ENCODE measurements around the gene TOP1.

DNA sequence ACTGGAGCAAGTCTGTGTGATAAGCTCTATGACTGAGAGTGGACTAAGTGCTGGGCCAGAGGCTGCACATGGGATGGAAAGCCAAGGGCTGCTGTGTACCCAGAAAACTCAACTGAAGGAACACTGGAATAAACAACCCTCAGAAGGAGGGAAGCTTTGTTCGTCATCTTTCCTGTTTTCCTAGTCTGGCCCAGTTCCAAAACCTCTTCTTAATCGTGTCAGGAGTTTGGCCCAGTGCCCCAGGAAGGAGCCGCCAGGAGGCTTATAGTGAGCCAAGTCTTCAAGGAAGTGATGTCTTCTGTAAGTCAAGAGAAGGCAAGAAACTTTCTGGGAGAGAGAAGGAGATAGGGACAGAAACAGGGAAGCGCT is 23.3 kb upstream of the TOP1 start:
- TF ChIP-seq, protein P1, sequence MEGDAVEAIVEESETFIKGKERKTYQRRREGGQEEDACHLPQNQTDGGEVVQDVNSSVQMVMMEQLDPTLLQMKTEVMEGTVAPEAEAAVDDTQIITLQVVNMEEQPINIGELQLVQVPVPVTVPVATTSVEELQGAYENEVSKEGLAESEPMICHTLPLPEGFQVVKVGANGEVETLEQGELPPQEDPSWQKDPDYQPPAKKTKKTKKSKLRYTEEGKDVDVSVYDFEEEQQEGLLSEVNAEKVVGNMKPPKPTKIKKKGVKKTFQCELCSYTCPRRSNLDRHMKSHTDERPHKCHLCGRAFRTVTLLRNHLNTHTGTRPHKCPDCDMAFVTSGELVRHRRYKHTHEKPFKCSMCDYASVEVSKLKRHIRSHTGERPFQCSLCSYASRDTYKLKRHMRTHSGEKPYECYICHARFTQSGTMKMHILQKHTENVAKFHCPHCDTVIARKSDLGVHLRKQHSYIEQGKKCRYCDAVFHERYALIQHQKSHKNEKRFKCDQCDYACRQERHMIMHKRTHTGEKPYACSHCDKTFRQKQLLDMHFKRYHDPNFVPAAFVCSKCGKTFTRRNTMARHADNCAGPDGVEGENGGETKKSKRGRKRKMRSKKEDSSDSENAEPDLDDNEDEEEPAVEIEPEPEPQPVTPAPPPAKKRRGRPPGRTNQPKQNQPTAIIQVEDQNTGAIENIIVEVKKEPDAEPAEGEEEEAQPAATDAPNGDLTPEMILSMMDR (conservative IDR thresholded peaks at IDR 0.05 in 1 of 2, IDR thresholded peaks at IDR 0.05 in 1 of 2; ENCODE audit: extremely low read depth in 1 of 2, insufficient read depth in 1 of 2, low read depth in 1 of 2, low read length in 2 of 2), result peak in 1 of 2 donors; percentile 11
- no peak for TF ChIP-seq EZH2 (IDR thresholded peaks at IDR 0.05; ENCODE audit: borderline replicate concordance, low read length)
